LHCN-M2 (cell line): ENCODE measurements around the gene CAMK2D. TPM values are rescaled to one million over a fixed set of nuclear protein-coding genes. Genes with fewer than 3 reads are reported as not detected.
A peak's percentile ranks its signal among the peaks of the same experiment; 100 is the strongest.

Source experiments
- DNase-seq: peaks from one replicate; pipeline ENCODE4 v3.0.0-alpha.2; 2012; ENCODE audit warnings: low read depth
- total RNA-seq: library from RNA; depleted of rRNA; stranded (reverse); fragments of >200 nt; gene quantifications from 2 replicates; pipeline ENCODE4 v1.2.3, GENCODE V29; 2014

Gene CAMK2D
- total RNA-seq, 1 experiment from 2014 or later: 99.8 TPM

DNA sequence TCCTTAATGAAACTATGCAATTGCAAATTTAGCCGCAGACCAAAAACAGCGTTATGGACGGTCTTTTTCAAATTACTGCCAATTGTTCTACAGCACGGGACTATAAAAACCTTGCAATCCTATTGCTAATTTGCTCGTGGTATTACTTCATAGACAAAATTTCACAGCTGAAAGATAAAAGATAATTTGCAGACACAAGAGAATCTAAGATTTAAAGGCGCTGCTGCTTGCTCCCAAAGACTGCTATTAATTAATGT, 1.4 kb upstream of the CAMK2D start:
- no peak for DNase-seq

DNA sequence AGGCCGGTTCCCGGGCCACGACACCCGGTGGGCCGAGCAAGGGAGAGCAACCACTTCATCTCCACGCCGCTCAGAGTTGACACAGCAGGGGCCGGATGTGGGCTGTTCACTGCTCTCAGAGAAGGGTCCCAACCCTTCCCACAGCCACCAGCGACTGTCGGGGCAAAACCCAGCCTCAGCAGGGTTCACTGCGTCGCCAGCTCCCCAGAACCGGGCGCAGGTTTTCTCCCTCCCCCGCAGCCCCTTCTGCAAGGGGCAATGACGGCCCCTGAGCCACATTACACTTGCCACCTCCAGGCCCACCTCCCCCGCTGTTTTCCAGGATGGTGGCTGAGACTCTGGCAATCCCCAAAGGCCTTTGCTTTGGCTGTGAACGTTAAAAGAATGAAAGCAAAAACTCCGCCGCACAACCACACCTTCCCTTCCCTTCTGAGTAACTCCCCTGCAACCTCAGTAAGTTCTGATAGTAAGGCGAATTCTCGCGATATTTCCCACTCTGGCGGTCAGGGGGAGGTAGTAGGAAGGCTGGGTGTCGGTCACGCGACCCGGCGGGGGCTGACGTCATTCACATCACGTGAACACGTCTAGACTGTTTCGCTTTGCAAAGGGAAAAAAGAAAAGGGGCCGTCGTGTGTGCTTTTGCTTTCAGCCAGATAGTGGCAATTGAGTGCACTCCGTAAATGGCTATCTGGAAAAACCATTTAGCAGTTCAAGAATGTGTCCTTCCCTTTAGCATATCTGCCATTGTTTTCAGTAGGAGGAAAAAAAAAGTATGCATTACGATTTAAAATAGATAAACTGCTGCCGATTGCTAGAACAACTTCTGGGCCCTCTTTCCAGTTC, 869 bp upstream of the CAMK2D start:
- peak; percentile 100 for DNase-seq

DNA sequence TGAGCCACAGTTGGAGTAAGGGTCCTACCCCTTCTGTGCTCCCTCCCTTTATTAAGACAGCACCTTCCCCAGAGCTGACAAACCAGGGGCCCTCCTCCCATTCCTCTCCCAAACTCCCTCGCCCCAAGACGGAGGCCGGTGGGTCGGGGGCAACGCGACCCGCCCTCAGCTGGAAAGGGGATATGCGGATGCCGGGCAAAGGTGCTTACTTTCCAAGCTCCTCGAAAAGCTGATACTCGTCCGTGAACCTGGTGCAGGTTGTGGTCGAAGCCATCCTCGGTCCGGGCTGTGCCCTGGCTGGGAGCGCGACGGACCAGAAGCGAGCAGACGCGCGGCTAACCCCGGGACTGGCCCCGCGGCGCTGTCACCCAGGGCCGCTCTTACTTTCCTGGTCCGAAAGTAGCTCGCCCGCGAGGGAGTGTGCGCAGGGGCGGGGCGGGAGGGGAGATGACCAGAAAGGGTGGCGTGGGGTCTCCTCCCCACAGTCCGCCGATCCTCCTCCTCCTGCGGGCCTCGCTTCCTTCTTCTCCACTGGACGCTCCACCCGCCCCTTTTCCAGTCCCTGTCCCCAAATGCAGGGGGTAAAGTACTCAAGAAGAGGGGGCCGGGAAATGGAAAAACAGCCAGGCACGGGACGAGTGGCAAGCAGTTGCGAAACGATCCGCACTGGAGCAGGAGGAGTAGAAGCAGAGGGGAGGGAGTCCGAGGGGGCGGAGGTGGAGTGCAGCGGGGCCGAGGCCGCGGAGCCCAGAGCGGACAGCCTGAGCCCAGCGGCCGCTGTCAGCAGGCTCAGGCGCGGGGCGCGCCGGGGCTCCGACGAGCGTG, 531 bp downstream of the CAMK2D start:
- DNase-seq: peak; percentile 79

DNA sequence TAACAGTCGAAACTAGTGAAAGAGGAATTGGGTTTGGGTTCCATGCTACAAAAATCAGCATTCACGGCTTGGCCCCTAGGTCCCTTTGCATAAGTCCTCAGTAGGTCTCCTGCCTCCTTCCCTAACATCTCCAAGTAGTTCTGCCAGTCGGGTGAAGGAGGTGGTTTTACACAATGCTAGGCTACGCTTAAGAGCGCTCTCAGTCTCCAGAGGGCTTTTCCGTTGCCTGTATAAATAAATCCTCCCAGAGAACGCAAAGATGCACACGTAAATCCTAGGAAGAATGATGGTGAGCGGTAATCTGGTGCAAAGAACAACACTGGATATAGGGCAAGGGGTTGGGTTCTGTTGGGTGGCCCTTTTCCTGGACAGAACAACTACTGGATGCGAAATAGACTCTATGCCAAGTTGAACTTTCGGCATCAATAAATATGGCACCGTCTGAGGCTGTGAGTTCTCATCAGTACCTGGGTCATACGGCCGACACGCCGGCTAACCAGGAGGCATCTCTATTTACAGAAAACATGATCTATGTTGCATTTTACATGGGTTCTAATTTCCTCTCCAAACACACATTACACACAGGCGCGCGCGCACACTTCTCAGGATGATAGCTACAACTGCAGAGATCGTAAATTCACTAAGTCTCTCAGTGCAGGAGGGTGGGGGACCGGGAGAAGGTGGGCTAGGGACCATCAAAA, 1.3 kb downstream of the CAMK2D start:
- DNase-seq: peak; percentile 57

DNA sequence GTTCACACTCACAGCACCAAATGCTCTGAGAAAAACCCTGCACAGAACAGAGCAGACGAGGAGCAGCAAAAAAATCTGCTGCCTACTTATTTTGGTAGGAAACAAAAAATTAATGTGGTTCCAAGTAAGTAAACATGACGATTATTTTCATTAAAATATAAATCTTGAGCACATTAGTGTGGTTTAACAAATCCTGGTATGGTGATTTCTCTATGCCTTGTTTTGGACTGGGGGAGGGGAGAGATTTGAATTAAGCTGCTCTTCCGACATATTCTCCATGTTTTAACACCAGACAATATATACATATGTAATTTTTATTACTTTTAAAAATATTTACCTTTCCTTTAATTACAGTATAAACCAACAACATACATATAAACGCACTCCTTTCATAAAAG, 1.8 kb downstream of the CAMK2D start:
- no peak for DNase-seq

DNA sequence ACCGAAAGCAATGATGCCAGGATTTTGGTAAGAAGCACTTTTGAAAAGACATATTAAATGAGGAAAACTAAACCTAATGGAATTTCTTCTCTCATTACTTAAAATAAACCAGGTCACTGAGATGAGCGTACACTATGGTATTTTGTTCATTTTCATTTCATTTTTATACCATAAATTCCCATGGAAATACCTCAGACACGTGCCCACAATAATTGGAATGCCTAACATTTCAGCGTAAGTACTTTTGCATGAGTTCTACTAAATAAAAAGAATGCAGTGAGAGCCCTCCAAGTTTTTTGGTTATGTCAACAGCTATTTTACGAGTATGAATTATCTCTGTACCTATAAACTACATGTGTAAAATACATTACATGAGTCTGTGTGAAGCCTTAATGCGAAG, 3.2 kb downstream of the CAMK2D start:
- peak; percentile 50 for DNase-seq

DNA sequence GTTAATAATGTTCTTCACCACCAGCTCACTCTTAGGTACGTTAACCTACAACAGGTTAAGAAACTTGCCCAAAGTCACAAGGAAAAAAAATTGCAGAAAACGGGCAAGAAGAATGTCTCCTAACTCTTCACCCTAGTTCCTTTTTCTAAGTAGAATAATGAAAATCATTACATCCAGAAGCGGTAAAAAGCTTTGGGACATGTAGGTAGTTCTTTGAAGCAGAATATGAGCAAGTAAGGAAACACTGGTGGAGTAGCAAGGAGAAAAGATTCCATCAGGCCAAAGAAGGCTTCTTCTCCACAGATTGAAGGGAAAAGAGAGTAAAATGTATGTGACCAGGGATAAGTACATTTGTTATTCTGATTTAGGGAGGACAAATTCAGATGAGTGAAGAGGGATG, 4.1 kb downstream of the CAMK2D start:
- DNase-seq: no peak

DNA sequence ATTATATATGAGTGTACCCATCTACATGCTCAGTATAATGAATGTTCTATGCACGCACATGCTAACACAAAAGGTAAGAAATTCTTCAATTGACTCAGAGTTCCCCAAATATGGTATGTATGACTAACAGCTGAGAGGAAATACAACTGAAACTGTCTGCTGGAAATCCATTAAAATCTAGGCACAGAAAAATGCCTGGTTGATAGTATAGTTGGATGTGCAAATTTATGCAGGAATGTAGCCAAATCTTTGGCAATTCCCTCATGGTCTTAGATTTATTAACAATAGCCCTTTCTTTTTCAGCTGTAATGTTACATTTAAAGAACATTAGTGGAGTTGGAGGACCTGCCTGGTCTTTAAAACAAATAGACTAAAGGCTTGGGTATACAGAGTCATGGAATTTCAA, 5.5 kb downstream of the CAMK2D start:
- DNase-seq: peak; percentile 77

DNA sequence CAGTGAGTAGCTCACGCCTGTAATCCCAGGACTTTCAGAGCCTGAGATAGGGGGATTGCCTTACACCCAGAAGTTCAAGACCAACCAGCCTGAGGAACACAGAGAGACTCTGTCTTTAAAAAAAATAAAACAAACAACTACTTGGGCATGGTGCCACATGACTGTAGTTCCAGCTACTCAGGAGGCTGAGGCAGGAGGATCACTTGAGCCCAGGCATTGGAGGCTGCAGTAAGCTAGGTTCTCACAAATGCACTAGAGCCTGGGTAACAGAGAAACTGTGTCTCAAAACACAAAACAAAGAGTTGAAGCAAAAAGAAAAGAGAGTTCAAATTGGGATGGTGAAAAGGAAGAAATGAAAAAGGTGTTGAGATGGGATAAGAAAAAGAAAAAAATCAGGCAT, 10.8 kb downstream of the CAMK2D start:
- no peak for DNase-seq

DNA sequence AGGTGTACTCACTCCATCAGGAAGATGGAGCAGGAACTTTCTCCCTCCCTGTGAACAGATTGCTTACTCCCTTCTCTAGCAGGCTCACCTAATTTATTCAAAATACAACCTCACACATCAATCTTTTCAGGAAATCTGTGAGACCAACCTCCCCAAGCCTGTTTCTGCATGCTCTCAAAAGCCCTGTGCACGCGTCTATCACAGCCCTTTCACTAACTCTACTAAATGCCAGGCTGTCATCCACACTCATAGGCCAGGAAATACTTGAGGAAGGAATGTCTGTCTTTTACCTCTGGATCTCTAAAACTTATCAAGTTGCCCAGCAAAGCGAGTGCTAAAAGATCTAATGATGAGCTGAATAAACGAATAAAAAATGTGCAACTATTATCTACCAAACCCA, 11.2 kb downstream of the CAMK2D start:
- no peak for DNase-seq

DNA sequence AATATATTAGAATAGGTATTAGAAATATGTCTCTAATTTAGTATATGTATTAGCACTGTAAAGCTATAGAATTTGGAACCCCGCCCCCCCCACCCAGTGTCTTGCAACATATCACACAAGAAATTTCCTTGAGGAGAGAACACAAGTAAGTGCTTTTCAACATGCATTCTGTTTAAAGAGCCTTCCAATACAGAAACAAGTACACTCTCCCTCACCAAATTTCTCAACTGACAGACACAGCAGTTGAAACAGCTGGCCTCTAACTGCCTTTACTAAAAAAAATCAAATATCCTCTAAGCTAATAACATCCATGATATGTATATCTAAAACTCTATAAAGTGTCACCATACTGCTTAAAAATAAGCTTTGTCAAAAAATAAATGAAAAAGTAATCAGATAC, 12.4 kb downstream of the CAMK2D start:
- DNase-seq: peak; percentile 54

DNA sequence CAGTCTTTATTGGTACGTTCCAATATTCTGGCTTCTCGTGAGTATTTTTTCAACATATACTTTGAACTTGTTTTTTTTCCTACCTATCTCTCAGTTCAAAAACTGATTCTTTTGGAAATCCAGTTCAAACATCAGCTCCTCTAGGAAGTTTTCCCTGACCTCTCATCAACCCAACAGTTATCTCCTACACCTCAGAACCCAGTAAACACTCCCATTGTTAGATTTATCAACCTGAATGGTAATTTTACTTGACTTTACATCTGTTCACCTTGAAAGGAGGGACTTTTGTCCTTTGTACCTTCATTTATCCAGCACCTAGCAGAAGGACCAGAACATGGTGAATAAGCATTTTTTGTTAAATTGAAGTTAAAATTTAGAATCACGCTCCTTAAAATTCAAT, 13.6 kb downstream of the CAMK2D start:
- DNase-seq: no peak

DNA sequence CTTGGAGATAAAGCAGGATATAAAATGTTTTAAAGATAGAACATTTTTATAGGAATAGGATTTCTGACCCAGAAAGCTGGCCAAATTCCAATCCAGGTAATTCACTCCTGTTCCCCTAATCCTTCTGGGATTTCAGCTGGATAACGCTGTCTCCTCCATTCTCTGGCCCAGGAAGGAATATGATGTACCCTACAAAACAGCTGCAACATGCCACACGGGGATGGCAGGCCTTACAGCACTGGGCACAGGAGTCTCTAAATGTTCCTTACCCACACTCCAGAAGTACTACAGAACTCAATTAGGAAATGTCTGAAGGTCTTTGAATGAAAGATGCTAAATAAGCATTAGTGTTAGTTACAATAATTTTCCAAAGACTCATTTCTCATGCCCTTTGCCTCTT, 15.8 kb downstream of the CAMK2D start:
- peak; percentile 25 for DNase-seq

DNA sequence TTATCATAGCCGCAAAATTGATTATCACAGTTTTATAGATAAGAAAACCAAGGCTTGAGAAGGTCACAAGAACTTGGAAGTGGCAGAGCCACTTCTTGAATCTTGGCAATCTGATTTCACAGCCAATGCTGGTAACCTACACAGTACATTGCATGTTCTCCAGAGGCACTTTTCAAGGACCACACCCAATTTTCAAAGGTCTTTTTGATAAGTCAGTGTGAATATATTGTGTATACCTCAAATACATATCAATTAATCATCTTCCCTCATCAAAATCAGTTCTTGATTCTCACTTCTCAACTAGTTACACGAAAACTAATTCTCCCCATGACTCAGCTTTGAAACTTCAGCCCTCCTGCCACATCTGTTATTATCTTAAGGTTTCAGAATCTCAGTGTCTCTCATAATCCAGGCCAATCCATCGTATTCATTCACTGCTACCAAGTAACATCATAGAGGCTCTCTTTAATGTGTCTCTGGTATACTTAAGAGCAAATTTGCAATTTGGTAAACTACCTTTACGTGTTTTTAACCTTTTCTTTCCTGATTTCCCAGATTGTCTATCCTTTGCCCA, 16.8 kb downstream of the CAMK2D start:
- peak; percentile 60 for DNase-seq

DNA sequence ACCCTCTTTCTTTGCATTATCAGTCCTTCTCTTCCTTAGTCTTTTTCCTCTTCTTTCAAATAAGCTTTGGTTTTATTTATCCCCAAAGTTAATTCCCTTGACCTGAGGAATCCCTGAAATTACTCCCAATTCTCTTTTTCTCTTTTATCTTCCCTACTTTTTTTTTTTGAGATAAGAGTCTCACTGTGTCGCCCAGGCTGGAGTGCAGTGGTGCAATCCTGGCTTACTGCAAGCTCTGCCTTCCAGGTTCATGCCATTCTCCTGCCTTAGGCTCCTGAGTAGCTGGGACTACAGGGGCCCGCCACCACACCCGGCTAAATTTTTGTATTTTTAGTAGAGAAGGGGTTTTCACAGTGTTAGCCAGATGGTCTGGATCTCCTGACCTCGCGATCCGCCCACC, 17.8 kb downstream of the CAMK2D start:
- DNase-seq: no peak

DNA sequence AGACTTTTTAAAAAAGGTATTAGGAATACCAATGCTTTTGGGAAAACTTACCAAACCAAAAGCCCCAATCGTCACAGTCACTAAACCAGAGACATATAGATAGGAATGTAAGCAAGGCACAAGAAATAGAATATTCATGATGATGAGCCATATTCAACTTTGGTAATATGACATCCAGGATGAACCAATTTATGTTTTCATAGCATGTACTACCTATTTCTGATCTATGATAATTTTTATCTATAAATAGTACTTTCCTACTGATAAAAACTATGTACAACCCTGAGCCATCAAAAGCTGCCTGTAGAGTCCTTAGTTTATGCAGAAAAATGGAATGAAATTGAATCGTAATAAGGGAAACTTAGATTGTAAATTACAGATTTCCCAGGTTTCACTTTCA, 18.9 kb downstream of the CAMK2D start:
- no peak for DNase-seq

DNA sequence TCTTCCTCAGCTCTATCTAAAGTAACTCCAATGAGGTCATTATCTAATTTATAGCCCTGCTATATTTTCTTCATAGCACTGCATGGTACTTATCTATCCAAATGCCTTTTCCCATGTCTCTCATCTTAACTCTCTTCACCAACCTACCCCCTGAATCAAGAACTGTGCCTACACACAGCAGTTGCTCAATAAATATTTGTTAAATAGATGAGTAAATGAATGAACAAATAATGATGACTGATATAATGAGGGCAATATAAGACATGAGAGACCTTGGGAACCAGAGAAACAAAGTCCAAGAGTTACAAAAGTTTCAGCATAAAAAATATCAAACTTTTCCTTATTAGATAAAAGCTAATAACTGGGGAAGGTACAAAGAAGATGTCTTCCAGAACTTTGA, 19.6 kb downstream of the CAMK2D start:
- no peak for DNase-seq

DNA sequence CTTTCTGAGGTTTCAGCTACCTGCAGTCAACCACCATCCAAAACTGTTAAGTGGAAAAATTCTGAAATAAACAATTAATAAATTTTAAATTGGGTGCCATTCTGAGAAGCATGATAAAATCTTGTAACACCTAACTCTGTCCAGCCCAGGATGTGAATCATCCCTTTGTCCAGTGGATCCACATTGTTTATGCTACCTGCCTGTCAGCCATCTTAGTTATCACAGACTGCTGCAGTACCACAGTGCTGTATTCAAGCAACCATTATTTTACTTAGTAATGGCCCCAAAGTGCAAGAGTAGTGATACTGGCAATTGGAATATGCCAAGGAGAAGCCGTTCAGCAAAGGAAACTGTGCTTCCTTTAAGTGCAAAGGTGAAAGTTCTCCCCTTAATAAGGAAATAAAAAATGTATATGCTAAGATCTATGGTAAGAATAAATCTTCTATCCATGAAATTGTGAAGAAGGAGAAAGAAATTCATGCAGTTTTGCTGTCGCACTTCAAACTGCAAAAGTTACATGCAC, 20.6 kb downstream of the CAMK2D start:
- DNase-seq: no peak

DNA sequence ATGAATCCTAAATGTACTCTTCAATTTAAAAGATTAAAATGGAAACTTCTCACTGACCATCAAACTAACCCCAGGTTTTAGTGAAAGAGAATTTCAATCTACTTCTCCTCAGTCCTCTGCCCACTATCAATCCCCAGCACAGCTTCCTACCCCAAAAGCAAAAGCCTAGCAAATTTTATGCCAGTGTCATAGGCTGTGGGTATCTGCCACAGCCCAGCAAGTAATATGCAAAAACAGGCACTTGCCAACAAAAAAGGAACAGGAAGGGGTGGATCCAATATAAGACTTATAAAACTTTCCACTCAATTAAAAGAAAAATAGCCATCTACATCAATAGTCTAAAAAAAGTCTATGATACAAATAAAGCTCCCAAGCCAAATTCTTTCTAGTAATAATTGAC, 22.3 kb downstream of the CAMK2D start:
- DNase-seq: peak; percentile 42

DNA sequence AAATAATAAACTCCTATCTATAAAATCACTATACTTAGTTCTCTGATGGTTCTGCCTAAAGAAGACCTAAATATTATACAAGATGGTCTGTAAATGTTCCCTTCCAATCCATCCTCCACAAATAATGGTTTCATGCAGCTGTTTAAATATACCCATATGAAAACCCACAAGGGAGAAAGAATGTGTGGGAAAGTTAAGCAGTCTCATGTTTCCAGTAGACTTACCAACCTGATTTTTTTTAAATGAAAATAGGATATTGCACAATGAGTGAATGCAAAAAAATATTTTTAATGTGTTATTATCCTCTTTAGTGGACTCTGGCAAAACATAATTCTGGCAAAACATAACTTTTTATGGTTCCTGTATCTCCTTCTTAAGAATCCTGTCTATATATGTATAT, 23.3 kb downstream of the CAMK2D start:
- DNase-seq: peak; percentile 95

DNA sequence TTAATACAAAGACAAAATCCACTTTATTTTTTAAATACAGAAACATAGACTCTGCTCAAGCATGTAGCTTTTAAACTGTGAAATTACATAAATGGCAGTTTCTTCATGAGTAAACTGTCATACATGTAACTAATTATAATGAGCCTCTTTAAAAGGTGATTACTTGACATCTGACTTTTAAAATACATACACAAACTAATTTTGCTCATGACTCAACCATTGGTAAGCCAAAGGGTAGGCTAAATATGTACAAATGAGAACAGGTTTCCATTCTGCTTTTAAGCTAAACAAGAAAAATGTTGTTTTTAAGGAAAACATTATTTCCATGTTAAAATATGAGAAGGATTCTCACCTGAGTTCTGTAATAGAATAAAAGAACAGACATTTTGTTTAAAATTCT, 27.9 kb downstream of the CAMK2D start:
- no peak for DNase-seq

DNA sequence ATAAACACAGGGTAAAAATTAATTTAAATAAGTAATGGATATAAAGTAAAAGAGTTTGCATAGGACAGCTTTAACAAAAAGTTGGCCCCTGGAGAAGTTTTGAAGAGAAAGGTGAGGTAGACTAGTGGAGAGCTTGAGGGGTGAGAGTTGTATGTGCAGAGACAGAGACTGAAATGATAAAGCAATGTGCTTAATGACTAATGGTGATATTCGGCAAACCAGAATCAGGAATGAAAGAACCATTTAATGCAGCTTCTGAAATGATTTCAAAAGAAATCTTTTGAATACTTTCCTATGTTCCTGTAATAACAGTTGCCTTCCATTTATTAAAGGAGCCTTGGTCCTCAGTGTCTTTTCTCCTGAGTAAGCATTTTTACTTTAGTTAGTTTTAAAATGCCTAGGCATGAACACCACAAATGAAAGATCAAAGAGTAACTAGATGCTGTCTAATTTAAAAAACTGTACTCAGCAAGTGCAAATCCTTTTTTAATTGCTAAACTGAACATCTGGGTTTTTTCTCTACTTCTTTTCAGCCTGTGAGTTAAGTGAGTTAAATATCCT, 28.5 kb downstream of the CAMK2D start:
- no peak for DNase-seq
